Measurements from ENCODE around the gene SLC12A8.

Gene SLC12A8

GRCh38 chr3:125207507-125207906 is 5.0 kb downstream of the SLC12A8 start:
- DNase-seq (ENCODE audit: low spot score): no peak
- no peak for TF ChIP-seq CTCF (IDR thresholded peaks at IDR 0.05; ENCODE audit: extremely low read depth, missing control alignments)

GRCh38 chr3:125206934-125207333 is 5.6 kb downstream of the SLC12A8 start:
- no peak for TF ChIP-seq CTCF (IDR thresholded peaks at IDR 0.05; ENCODE audit: extremely low read depth, missing control alignments)
- no peak for DNase-seq (ENCODE audit: low spot score)

GRCh38 chr3:125203731-125204130 is 8.8 kb downstream of the SLC12A8 start:
- DNase-seq (ENCODE audit: low spot score): no peak
- no peak for TF ChIP-seq CTCF (IDR thresholded peaks at IDR 0.05; ENCODE audit: extremely low read depth, missing control alignments)

- TF ChIP-seq CTCF (IDR thresholded peaks at IDR 0.05; ENCODE audit: extremely low read depth, missing control alignments): no peak
- DNase-seq (ENCODE audit: low spot score): peak; percentile 53
Measured at GRCh38 chr3:125202197-125202596, 10.4 kb downstream of the SLC12A8 start.

GRCh38 chr3:125200731-125201139 is 11.8 kb downstream of the SLC12A8 start:
- peak; percentile 75 for DNase-seq (ENCODE audit: low spot score)
- no peak for TF ChIP-seq CTCF (IDR thresholded peaks at IDR 0.05; ENCODE audit: extremely low read depth, missing control alignments)

- no peak for TF ChIP-seq CTCF (IDR thresholded peaks at IDR 0.05; ENCODE audit: extremely low read depth, missing control alignments)
- DNase-seq (ENCODE audit: low spot score): no peak
Measured at GRCh38 chr3:125194849-125195601, 17.5 kb downstream of the SLC12A8 start.

- TF ChIP-seq CTCF (IDR thresholded peaks at IDR 0.05; ENCODE audit: extremely low read depth, missing control alignments): no peak
- DNase-seq (ENCODE audit: low spot score): no peak
Measured at GRCh38 chr3:125194061-125194848, 18.3 kb downstream of the SLC12A8 start.

Measured in GM20000 (cell line).